A673 (cell line): ENCODE results near the gene KIRREL3. TPM values are rescaled to one million over a fixed set of nuclear protein-coding genes. Genes with fewer than 3 reads are reported as not detected.

Source experiments
- BruUV-seq: library from RNA; stranded (reverse); fragments of 400-500 nt; replicated peaks from 2 replicates; lab custom pipeline; 2021; lab: Mats Ljungman, UMichigan
- CTCF ChIA-PET: fragments of 300-600 bp; sonication (Branson Sonifier 250); formaldehyde crosslinking; loops from one replicate; lab custom pipeline; 2022; ENCODE audit warnings: antibody characterized with exemption; lab: Charles Lee
- POLR2A ChIA-PET: fragments of 300-600 bp; sonication (Branson Sonifier 250); formaldehyde crosslinking; loops from one replicate; lab custom pipeline; 2022; ENCODE audit warnings: antibody characterized with exemption; ENCODE audit not compliant: low non-redundant PET; lab: Charles Lee
- DNase-seq: peaks from one replicate; pipeline ENCODE4 v3.0.0-alpha.2; 2015; ENCODE audit warnings: low spot score
- H3K27ac ChIP-seq: fragments of 200-600 bp; sonication (generic); 2 replicates; pipeline ENCODE4 v1.5.1; 2016; ENCODE audit warnings: mixed run types, low read depth, mild to moderate bottlenecking, mixed read lengths, antibody characterized with exemption, low read length; ENCODE audit not compliant: poor library complexity, severe bottlenecking
- H3K27me3 ChIP-seq: fragments of 200-600 bp; sonication (generic); replicated peaks from 2 replicates; pipeline ENCODE4 v1.6.1; 2017; ENCODE audit warnings: mixed run types, low read depth, mild to moderate bottlenecking, mixed read lengths, antibody characterized with exemption, low read length; ENCODE audit not compliant: insufficient read depth, poor library complexity
- H3K36me3 ChIP-seq: fragments of 200-600 bp; sonication (generic); 2 replicates; pipeline ENCODE4 v1.6.1; 2016; ENCODE audit warnings: mixed run types, mild to moderate bottlenecking, mixed read lengths, antibody characterized with exemption, low read length; ENCODE audit not compliant: insufficient read depth, poor library complexity, severe bottlenecking
- H3K4me1 ChIP-seq: fragments of 200-600 bp; sonication (generic); 2 replicates; pipeline ENCODE4 v1.6.1; 2017; ENCODE audit warnings: mixed run types, mild to moderate bottlenecking, mixed read lengths, antibody characterized with exemption, low read length; ENCODE audit not compliant: insufficient read depth, poor library complexity, severe bottlenecking
- H3K4me3 ChIP-seq: fragments of 200-600 bp; sonication (generic); 2 replicates; pipeline ENCODE4 v1.5.1; 2016; ENCODE audit warnings: low read depth, mixed run types, mild to moderate bottlenecking, mixed read lengths, low read length; ENCODE audit not compliant: poor library complexity, severe bottlenecking
- H3K9me3 ChIP-seq: fragments of 200-600 bp; sonication (generic); 2 replicates; pipeline ENCODE4 v1.6.1; 2016; ENCODE audit warnings: mixed run types, low read depth, mild to moderate bottlenecking, mixed read lengths, antibody characterized with exemption, low read length; ENCODE audit not compliant: poor library complexity, severe bottlenecking
- EZH2 ChIP-seq: fragments of 200-600 bp; sonication (generic); IDR thresholded peaks from 2 replicates; pipeline ENCODE4 v1.6.1; 2017; ENCODE audit warnings: borderline replicate concordance, low read depth, mild to moderate bottlenecking, mixed read lengths, antibody characterized with exemption, low read length; ENCODE audit not compliant: poor library complexity, severe bottlenecking
- intact Hi-C: fragments of 100-400 bp; cut with micrococcal nuclease; formaldehyde crosslinking; loops from one replicate; pipeline ENCODE4 v1.10.0; 2022; ENCODE audit not compliant: unreplicated experiment
- total RNA-seq: library from RNA; stranded (reverse); gene quantifications from 2 replicates; pipeline ENCODE4 v1.2.3, GENCODE V29; 2021
- TF ChIP-seq, protein P1 (sequence below): fragments of 300-800, 200-600 bp; sonication (generic); conservative IDR thresholded peaks from 2 replicates; pipeline ENCODE4 v1.5.1; 2017; ENCODE audit warnings: low read depth, mild to moderate bottlenecking, antibody characterized with exemption, low read length, moderate library complexity, mixed read lengths

The KIRREL3 gene
- total RNA-seq, 1 experiment from 2014 or later, result not detected

- no peaks in the 10 kb centered on the region for H3K9me3 ChIP-seq
- no peak for TF ChIP-seq EZH2
- TF ChIP-seq, protein P1, sequence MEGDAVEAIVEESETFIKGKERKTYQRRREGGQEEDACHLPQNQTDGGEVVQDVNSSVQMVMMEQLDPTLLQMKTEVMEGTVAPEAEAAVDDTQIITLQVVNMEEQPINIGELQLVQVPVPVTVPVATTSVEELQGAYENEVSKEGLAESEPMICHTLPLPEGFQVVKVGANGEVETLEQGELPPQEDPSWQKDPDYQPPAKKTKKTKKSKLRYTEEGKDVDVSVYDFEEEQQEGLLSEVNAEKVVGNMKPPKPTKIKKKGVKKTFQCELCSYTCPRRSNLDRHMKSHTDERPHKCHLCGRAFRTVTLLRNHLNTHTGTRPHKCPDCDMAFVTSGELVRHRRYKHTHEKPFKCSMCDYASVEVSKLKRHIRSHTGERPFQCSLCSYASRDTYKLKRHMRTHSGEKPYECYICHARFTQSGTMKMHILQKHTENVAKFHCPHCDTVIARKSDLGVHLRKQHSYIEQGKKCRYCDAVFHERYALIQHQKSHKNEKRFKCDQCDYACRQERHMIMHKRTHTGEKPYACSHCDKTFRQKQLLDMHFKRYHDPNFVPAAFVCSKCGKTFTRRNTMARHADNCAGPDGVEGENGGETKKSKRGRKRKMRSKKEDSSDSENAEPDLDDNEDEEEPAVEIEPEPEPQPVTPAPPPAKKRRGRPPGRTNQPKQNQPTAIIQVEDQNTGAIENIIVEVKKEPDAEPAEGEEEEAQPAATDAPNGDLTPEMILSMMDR, result no peak
- peaks cover 22% of the 10 kb centered on the region for H3K4me1 ChIP-seq
- H3K4me3 ChIP-seq, result no peak overlapping the region
- BruUV-seq, result no TSS peak
- ChIA-PET CTCF (interaction anchor here (0.6 to 1.8 kb wide), 17 partner anchors 8 to 1872 kb away, joined by 3 to 45 read pairs (median 5); partner anchors contain the start of gene DCPS), POLR2A (no interaction called here)
- H3K27me3 ChIP-seq, result no peaks in the 10 kb centered on the region
- intact Hi-C loops, result loop anchor here (1.0 kb wide), 2 partner anchors 39 to 170 kb away; no protein-coding TSS in a partner anchor
- peak overlapping the region; percentile 61 for H3K27ac ChIP-seq
- DNase-seq, result no peak
- H3K36me3 ChIP-seq, result no peaks in the 10 kb centered on the region
Measured at GRCh38 chr11:126480015-126480409, 520.6 kb downstream of the KIRREL3 start.

GRCh38 chr11:126479178-126479930 lies 521.2 kb downstream of the KIRREL3 start:
- no peaks in the 10 kb centered on the region for H3K36me3 ChIP-seq
- BruUV-seq, result no TSS peak
- no peaks in the 10 kb centered on the region for H3K27me3 ChIP-seq
- no peak for DNase-seq
- peaks cover 22% of the 10 kb centered on the region for H3K4me1 ChIP-seq
- H3K9me3 ChIP-seq, result no peaks in the 10 kb centered on the region
- ChIA-PET CTCF (interaction anchor here (1.6 kb wide), 1 partner anchor 179 kb away, joined by 4 read pairs; no protein-coding TSS in a partner anchor), POLR2A (no interaction called here)
- intact Hi-C loops, result no loop called here
- no peak overlapping the region for H3K27ac ChIP-seq
- H3K4me3 ChIP-seq, result no peak overlapping the region
- no peak for TF ChIP-seq EZH2
- TF ChIP-seq, protein P1, result no peak

GRCh38 chr11:126478466-126478865 lies 522.1 kb downstream of the KIRREL3 start:
- POLR2A ChIA-PET, result no interaction called here
- CTCF ChIA-PET, result no interaction called here
- Histone ChIP-seq H3K27ac (no peak overlapping the region), H3K4me1 (peaks cover 22% of the 10 kb centered on the region), H3K9me3 (no peaks in the 10 kb centered on the region), H3K27me3 (no peaks in the 10 kb centered on the region), H3K4me3 (no peak overlapping the region), H3K36me3 (no peaks in the 10 kb centered on the region)
- intact Hi-C loops, result no loop called here
- no TSS peak for BruUV-seq
- DNase-seq, result no peak
- TF ChIP-seq, protein P1, result no peak
- TF ChIP-seq EZH2, result no peak
